HepG2 (cell line): ENCODE measurements around the gene RBBP9. TPM values are rescaled to one million over a fixed set of nuclear protein-coding genes. Genes with fewer than 3 reads are reported as not detected.

Experiments
- ATAC-seq: fragments of 200-7000 bp; cut with Tn5 transposase; 3 replicates; pipeline ENCODE4 v1.9.1; 2020; ENCODE audit warnings: mild to moderate bottlenecking, moderate library complexity
- BruUV-seq: library from RNA; stranded (reverse); fragments of 400-500 nt; replicated peaks from 2 replicates; lab custom pipeline; 2021; lab: Mats Ljungman, UMichigan
- CTCF ChIA-PET: fragments of 300-600 bp; formaldehyde crosslinking; extraction: SDS; loops from one replicate; lab custom pipeline; 2021; ENCODE audit warnings: low total read pairs, inconsistent platforms, low intra/inter-chr PET ratio; lab: Yijun Ruan, JAX
- POLR2A ChIA-PET: fragments of 350-600 bp; sonication (Branson Sonifier 250); formaldehyde crosslinking; loops from one replicate; lab custom pipeline; 2020; ENCODE audit warnings: antibody characterized with exemption, inconsistent platforms; lab: Yijun Ruan, JAX
- DNase-seq: peaks from one replicate; pipeline ENCODE4 v3.0.0-alpha.2; 2015; ENCODE audit warnings: low spot score
- FAIRE-seq: peaks from 3 replicates; lab custom pipeline; 2011; peaks lifted over from hg19 to GRCh38; lab: Jason Lieb, UNC
- H2AFZ ChIP-seq: one replicate; pipeline ENCODE4 v1.6.1; 2011; ENCODE audit warnings: low read length, inconsistent platforms
- H3K27ac ChIP-seq: fragments of 300-600 bp; 3 replicates; pipeline ENCODE4 v1.8.0; 2011; ENCODE audit warnings: mixed run types, mild to moderate bottlenecking, mixed read lengths, low read length, inconsistent platforms; ENCODE audit not compliant: insufficient read depth; ENCODE audit errors: extremely low read length
- H3K27me3 ChIP-seq, 2 experiments: fragments of 200-600 bp in 1 of 2; 2 replicates in 1 of 2; 3 replicates in 1 of 2; pipeline versions ENCODE4 v1.6.0 to v1.8.0; 2011; ENCODE audit warnings: low read length in 2 of 2, mild to moderate bottlenecking in 2 of 2, moderate library complexity in 2 of 2, inconsistent platforms in 1 of 2; ENCODE audit not compliant: insufficient read depth in 2 of 2, control insufficient read depth in 1 of 2
- H3K36me3 ChIP-seq, 2 experiments: fragments of 200-600 bp in 1 of 2; replicated peaks in 1 of 2; 2 replicates in 1 of 2; 3 replicates in 1 of 2; pipeline versions ENCODE4 v1.5.1 to v1.8.0; 2011; ENCODE audit warnings: low read length in 2 of 2, inconsistent platforms in 1 of 2; ENCODE audit not compliant: insufficient read depth in 2 of 2, control insufficient read depth in 1 of 2
- H3K4me1 ChIP-seq: 2 replicates; pipeline ENCODE4 v1.5.1; 2012; ENCODE audit warnings: low read length, inconsistent platforms; ENCODE audit not compliant: insufficient read depth
- H3K4me2 ChIP-seq: 2 replicates; pipeline ENCODE4 v1.6.0; 2011; ENCODE audit warnings: low read depth, low read length, inconsistent platforms
- H3K4me3 ChIP-seq, 3 experiments: fragments of 200-600 bp in 1 of 3; sonication (generic), shearing (Covaris generic) in 1 of 3; replicated peaks in 1 of 3; 2 replicates each; pipeline ENCODE4 v1.5.1; 2011 to 2016; ENCODE audit warnings: low read length in 3 of 3, inconsistent platforms in 2 of 3, low read depth in 2 of 3, mild to moderate bottlenecking in 2 of 3, control low read depth in 1 of 3, mixed read lengths in 1 of 3; ENCODE audit not compliant: insufficient read depth in 1 of 3
- H3K79me2 ChIP-seq: one replicate; pipeline ENCODE4 v1.6.1; 2011; ENCODE audit warnings: low read length, inconsistent platforms; ENCODE audit not compliant: insufficient read depth
- H3K9ac ChIP-seq: 2 replicates; pipeline ENCODE4 v1.6.0; 2011; ENCODE audit warnings: mild to moderate bottlenecking, low read depth, low read length, inconsistent platforms; ENCODE audit not compliant: insufficient read depth
- H3K9me3 ChIP-seq: 2 replicates; pipeline ENCODE4 v1.5.1; 2012; ENCODE audit warnings: mild to moderate bottlenecking, low read length
- H4K20me1 ChIP-seq: 2 replicates; pipeline ENCODE4 v1.6.0; 2011; ENCODE audit warnings: inconsistent platforms, mild to moderate bottlenecking, low read length, moderate library complexity; ENCODE audit not compliant: insufficient read depth
- BRF2 ChIP-seq: sonication (generic); formaldehyde crosslinking; IDR thresholded peaks from 2 replicates; pipeline ENCODE4 v1.8.1; 2022; ENCODE audit warnings: mild to moderate bottlenecking, missing genetic modification reagents
- CHD4 ChIP-seq: fragments of 200-600 bp; sonication (generic); IDR thresholded peaks from 2 replicates; pipeline ENCODE4 v1.7.0; 2017; ENCODE audit warnings: mild to moderate bottlenecking, low read length, borderline replicate concordance
- DMTF1 ChIP-seq: sonication (generic); formaldehyde crosslinking; IDR thresholded peaks from 2 replicates; pipeline ENCODE4 v1.4.0; 2020; ENCODE audit warnings: mild to moderate bottlenecking, missing genetic modification reagents
- DNMT3B ChIP-seq: conservative IDR thresholded peaks from 2 replicates; pipeline ENCODE4 v1.6.1; 2016; ENCODE audit warnings: missing biosample characterization, control low read depth
- HIVEP1 ChIP-seq: sonication (generic); formaldehyde crosslinking; IDR thresholded peaks from 2 replicates; pipeline ENCODE4 v1.4.0; 2020; ENCODE audit warnings: mild to moderate bottlenecking, missing genetic modification reagents
- MED1 ChIP-seq: sonication (generic); formaldehyde crosslinking; IDR thresholded peaks from 2 replicates; pipeline ENCODE4 v1.4.0; 2020; ENCODE audit warnings: missing genetic modification reagents
- NR2C2 ChIP-seq: sonication (generic); formaldehyde crosslinking; IDR thresholded peaks from 2 replicates; pipeline ENCODE4 v1.4.0; 2020; ENCODE audit warnings: missing genetic modification reagents, mild to moderate bottlenecking, moderate library complexity, borderline replicate concordance
- NRL ChIP-seq: sonication (generic); formaldehyde crosslinking; IDR thresholded peaks from 2 replicates; pipeline ENCODE4 v1.5.0; 2020; ENCODE audit warnings: missing genetic modification reagents, mild to moderate bottlenecking, moderate library complexity, borderline replicate concordance
- STAT5B ChIP-seq: sonication (generic); formaldehyde crosslinking; IDR thresholded peaks from 2 replicates; pipeline ENCODE4 v1.4.0; 2020; ENCODE audit warnings: missing genetic modification reagents
- TFAP4 ChIP-seq: sonication (generic); IDR thresholded peaks from 2 replicates; pipeline ENCODE4 v1.6.1; 2016; ENCODE audit warnings: low read depth, borderline replicate concordance
- ZBTB49 ChIP-seq: sonication (generic); formaldehyde crosslinking; IDR thresholded peaks from 2 replicates; pipeline ENCODE4 v1.4.0; 2020; ENCODE audit warnings: missing genetic modification reagents, borderline replicate concordance
- ZFP1 ChIP-seq: IDR thresholded peaks from 2 replicates; pipeline ENCODE4 v1.6.1; 2016
- ZNF382 ChIP-seq: sonication (generic); formaldehyde crosslinking; IDR thresholded peaks from 2 replicates; pipeline ENCODE4 v1.5.0; 2020; ENCODE audit warnings: missing genetic modification reagents, mild to moderate bottlenecking, borderline replicate concordance
- ZNF724P ChIP-seq: sonication (generic); formaldehyde crosslinking; IDR thresholded peaks from 2 replicates; pipeline ENCODE4 v1.8.0; 2022; ENCODE audit warnings: missing genetic modification reagents, borderline replicate concordance
- WGBS: methylation state at CpG from one replicate; pipeline ENCODE4 v1.1.6; 2017; ENCODE audit warnings: low lambda C conversion rate; 5-methylcytosine and 5-hydroxymethylcytosine counted together
- in situ Hi-C: cut with HindIII; loops from 2 replicates; pipeline ENCODE4 v1.10.0; 2017; ENCODE audit warnings: low pct_unique_long_range_greater_than_20kb; ENCODE audit not compliant: extremely low pct_ligation_motif_present
- intact Hi-C: fragments of 100-400 bp; cut with micrococcal nuclease; formaldehyde crosslinking; loops from one replicate; pipeline ENCODE4 v1.10.0; 2022; ENCODE audit not compliant: unreplicated experiment
- polyA plus RNA-seq, 8 experiments: library from polyadenylated mRNA; depleted of rRNA in 3 of 8; stranded (reverse) in 7 of 8; unstranded in 1 of 8; fragments of >200 nt; fragmentation: Illumina TruSeq in 4 of 8; extraction: Trizol in 4 of 8; gene quantifications; 2 replicates each; pipeline versions ENCODE4 v1.2.1 to v1.2.3, GENCODE V29; 2011 to 2016; ENCODE audit warnings: low read depth in 4 of 8, missing spikeins in 1 of 8, mixed read lengths in 1 of 8; ENCODE audit not compliant: insufficient read depth in 1 of 8
- total RNA-seq, 5 experiments: library from RNA; depleted of rRNA; stranded (reverse); fragments of >200 nt; fragmentation: Illumina TruSeq; extraction: Trizol; gene quantifications; 2 replicates each; pipeline ENCODE4 v1.2.3, GENCODE V29; 2016; ENCODE audit warnings: low read depth in 1 of 5

Gene RBBP9
- total and polyA plus RNA-seq, 2 of the 13 experiments (the other 11 are each of a cell fraction or from before 2014, with no cell fraction given), result 28.0 to 56.3 TPM

- H3K36me3 ChIP-seq, result peaks cover 5 to 17% of the 10 kb centered on the region in 2 experiments
- H3K9me3 ChIP-seq, result no peaks in the 10 kb centered on the region
- CTCF ChIA-PET, result no interaction called here
- peaks cover 44% of the 10 kb centered on the region for H3K4me1 ChIP-seq
- H2AFZ ChIP-seq, result peak within 1 kb of the TSS; percentile 92
- no peaks in the 10 kb centered on the region for H4K20me1 ChIP-seq
- 1% methylated on average over 67 of the region's 69 CpGs for WGBS
- DNase-seq, result peak; percentile 99
- in situ Hi-C loops (no loop called here), intact Hi-C loops (loop anchor here (1.0 to 5.0 kb wide), 7 partner anchors 10 to 219 kb away; partner anchors contain the start of genes DZANK1, POLR3F, RBBP9 and SMIM26)
- POLR2A ChIA-PET, result interaction anchor here (0.6 to 4.8 kb wide), 42 partner anchors 8 to 938 kb away, joined by 3 to 215 read pairs (median 4); partner anchors contain the start of genes DSTN, DTD1, DZANK1 and KAT14
- peak within 1 kb of the TSS; percentile 76 to 88 (median 87) for H3K4me3 ChIP-seq
- peak; percentile 98 for ATAC-seq
- TSS peak; percentile 97 for BruUV-seq
- H3K27ac ChIP-seq, result peak within 1 kb of the TSS; percentile 95
- peaks cover 17% of the 10 kb centered on the region for H3K79me2 ChIP-seq
- peak within 1 kb of the TSS; percentile 95 for H3K9ac ChIP-seq
- FAIRE-seq, result peak; percentile 93
- H3K27me3 ChIP-seq, result no peaks in the 10 kb centered on the region; a peak in 1 of 5 replicates
- peak within 1 kb of the TSS; percentile 96 for H3K4me2 ChIP-seq
- TF ChIP-seq CHD4 (no peak), ZNF382 (CRISPR knock-in tag) (no peak), ZNF724P (CRISPR knock-in tag) (peak; percentile 82; the same call in 1 of the 2 replicates), HIVEP1 (peak; percentile 73), NR2C2 (peak; percentile 81; the same call in 1 of the 2 replicates), BRF2 (CRISPR knock-in tag) (peak; percentile 93; the same call in 1 of the 2 replicates), ZBTB49 (CRISPR knock-in tag) (0 out of 2 replicates have a peak, but pooled peaks have one; percentile 36), DNMT3B (peak; percentile 75), MED1 (CRISPR knock-in tag) (peak; percentile 69), TFAP4 (peak; percentile 78), DMTF1 (CRISPR knock-in tag) (peak; percentile 80), STAT5B (CRISPR knock-in tag) (0 out of 2 replicates have a peak, but pooled peaks have one; percentile 27), NRL (peak; percentile 52), ZFP1 (peak; percentile 83)
Observed at GRCh38 chr20:18507218-18508191, 10.5 kb upstream of the RBBP9 start, which contains the start of gene SEC23B. Gene SEC23B (plus strand): TSS chr20:18507940. CDS start chr20:18510836, 2,896 bp downstream.
